ENCODE results near the gene VEZF1. TPM values are rescaled to one million over a fixed set of nuclear protein-coding genes. Genes with fewer than 3 reads are reported as not detected.
A peak's percentile ranks its signal among the peaks of the same experiment; 100 is the strongest.

Gene VEZF1
- total RNA-seq, 2 donors from 2014 or later = 65.9 to 77.1 TPM

GRCh38 chr17:57943140-57943539, 44.9 kb downstream of the VEZF1 start:
- TF ChIP-seq CTCF (IDR thresholded peaks at IDR 0.05) = no peak
- Histone ChIP-seq H3K4me1 (peaks cover 0 to 94% of the 10 kb centered on the region in 2 donors), H3K9me3 (no peaks in the 10 kb centered on the region), H3K27me3 (no peaks in the 10 kb centered on the region), H3K27ac (peak overlapping the region; percentile 37 to 45), H3K4me3 (no peak overlapping the region), H3K36me3 (no peaks in the 10 kb centered on the region)
- DNase-seq (ENCODE audit: low spot score) = no peak

- TF ChIP-seq CTCF (IDR thresholded peaks at IDR 0.05) = no peak
- Histone ChIP-seq H3K4me3 (no peak overlapping the region), H3K27ac (peak overlapping the region; percentile 66 to 78), H3K36me3 (no peaks in the 10 kb centered on the region), H3K27me3 (no peaks in the 10 kb centered on the region), H3K4me1 (peaks cover 0 to 94% of the 10 kb centered on the region in 2 donors), H3K9me3 (no peaks in the 10 kb centered on the region)
- no peak for DNase-seq (ENCODE audit: low spot score)
Observed at GRCh38 chr17:57941384-57942370, 46.4 kb downstream of the VEZF1 start.

GRCh38 chr17:57940653-57941329, 47.3 kb downstream of the VEZF1 start:
- H3K27ac ChIP-seq = peak overlapping the region; percentile 66 to 78
- TF ChIP-seq CTCF (IDR thresholded peaks at IDR 0.05) = no peak
- no peak for DNase-seq (ENCODE audit: low spot score)
- no peaks in the 10 kb centered on the region for H3K27me3 ChIP-seq
- H3K4me1 ChIP-seq = peaks cover 0 to 94% of the 10 kb centered on the region in 2 donors
- no peaks in the 10 kb centered on the region for H3K9me3 ChIP-seq
- no peak overlapping the region for H3K4me3 ChIP-seq
- H3K36me3 ChIP-seq = no peaks in the 10 kb centered on the region

GRCh38 chr17:57940231-57940630, 47.8 kb downstream of the VEZF1 start:
- no peak for DNase-seq (ENCODE audit: low spot score)
- Histone ChIP-seq H3K27ac (peak overlapping the region; percentile 66 to 78), H3K4me3 (no peak overlapping the region), H3K4me1 (peaks cover 0 to 94% of the 10 kb centered on the region in 2 donors), H3K36me3 (no peaks in the 10 kb centered on the region), H3K9me3 (no peaks in the 10 kb centered on the region), H3K27me3 (no peaks in the 10 kb centered on the region)
- TF ChIP-seq CTCF (IDR thresholded peaks at IDR 0.05) = no peak

- peaks cover 0 to 97% of the 10 kb centered on the region in 2 donors for H3K4me1 ChIP-seq
- H3K36me3 ChIP-seq = no peaks in the 10 kb centered on the region
- H3K27me3 ChIP-seq = no peaks in the 10 kb centered on the region
- no peak for DNase-seq (ENCODE audit: low spot score)
- no peaks in the 10 kb centered on the region for H3K9me3 ChIP-seq
- TF ChIP-seq CTCF (IDR thresholded peaks at IDR 0.05) = no peak
- peak overlapping the region; percentile 66 to 78 for H3K27ac ChIP-seq
- no peak overlapping the region for H3K4me3 ChIP-seq
Observed at GRCh38 chr17:57939797-57940196, 48.3 kb downstream of the VEZF1 start.

Measured in right atrium auricular region (tissue), 2 donors.